CD4-positive, alpha-beta T cell (primary cell): ENCODE results near the gene PRADC1. TPM values are rescaled to one million over a fixed set of nuclear protein-coding genes. Genes with fewer than 3 reads are reported as not detected.

Experiments
- ATAC-seq: fragments of 200-7000 bp; cut with Tn5 transposase; one replicate; pipeline ENCODE4 v1.10.0; 2022; ENCODE audit warnings: mild to moderate bottlenecking; ENCODE audit not compliant: poor library complexity
- CTCF ChIA-PET: fragments of 350-600 bp; sonication (Branson Sonifier 250); formaldehyde crosslinking; loops from one replicate; lab custom pipeline; 2021; ENCODE audit warnings: antibody characterized with exemption, inconsistent platforms; lab: Charles Lee
- POLR2A ChIA-PET: fragments of 350-600 bp; sonication (Branson Sonifier 250); formaldehyde crosslinking; loops from one replicate; lab custom pipeline; 2021; ENCODE audit warnings: antibody characterized with exemption, inconsistent platforms; lab: Charles Lee
- DNase-seq, 14 experiments: peaks; one replicate each; pipeline ENCODE4 v3.0.0-alpha.2; 2013 to 2020; ENCODE audit warnings: mixed read lengths in 2 of 14
- H3K27ac ChIP-seq, 2 donors: one replicate each; pipeline versions ENCODE4 v1.5.1 to v1.7.0; 2013; ENCODE audit warnings: low read length in 2 of 2, low read depth in 1 of 2, mild to moderate bottlenecking in 1 of 2
- H3K27me3 ChIP-seq, 2 experiments: 1 replicate in 1 of 2; 2 replicates in 1 of 2; pipeline versions ENCODE4 v1.6.1 to v1.7.0; 2013; ENCODE audit warnings: low read length in 2 of 2, control low read depth in 1 of 2, mild to moderate bottlenecking in 1 of 2, moderate library complexity in 1 of 2; ENCODE audit not compliant: insufficient read depth in 2 of 2, control insufficient read depth in 1 of 2
- H3K36me3 ChIP-seq: one replicate; pipeline ENCODE4 v1.6.1; 2013; ENCODE audit warnings: low read length, control low read depth; ENCODE audit not compliant: insufficient read depth
- H3K4me1 ChIP-seq: one replicate; pipeline ENCODE4 v1.6.1; 2013; ENCODE audit warnings: low read length, control low read depth; ENCODE audit not compliant: insufficient read depth
- H3K4me3 ChIP-seq: one replicate; pipeline ENCODE4 v1.5.1; 2013; ENCODE audit warnings: mild to moderate bottlenecking, low read length, moderate library complexity
- H3K9me3 ChIP-seq, 2 experiments: 1 replicate in 1 of 2; 2 replicates in 1 of 2; pipeline versions ENCODE4 v1.6.1 to v1.7.0; 2013; ENCODE audit warnings: low read length in 2 of 2, mild to moderate bottlenecking in 2 of 2, control low read depth in 1 of 2, moderate library complexity in 1 of 2; ENCODE audit not compliant: control insufficient read depth in 1 of 2, insufficient read depth in 1 of 2
- H3K27ac Mint-ChIP-seq: one replicate; pipeline ENCODE4 v1.8.0; 2020; ENCODE audit warnings: mixed read lengths
- H3K27me3 Mint-ChIP-seq: one replicate; pipeline ENCODE4 v1.8.0; 2021; ENCODE audit warnings: mixed read lengths
- H3K36me3 Mint-ChIP-seq: one replicate; pipeline ENCODE4 v1.8.0; 2021; ENCODE audit warnings: low read depth, mixed read lengths
- H3K4me1 Mint-ChIP-seq: one replicate; pipeline ENCODE4 v1.8.0; 2021; ENCODE audit warnings: low read depth, mixed read lengths
- H3K4me3 Mint-ChIP-seq: one replicate; pipeline ENCODE4 v1.8.0; 2020; ENCODE audit warnings: mild to moderate bottlenecking, mixed read lengths
- H3K9me3 Mint-ChIP-seq: one replicate; pipeline ENCODE4 v1.8.0; 2020; ENCODE audit warnings: mixed read lengths
- CTCF ChIP-seq: fragments of 200-600 bp; IDR thresholded peaks from one replicate; pipeline ENCODE4 v1.8.0; 2022; ENCODE audit warnings: antibody characterized with exemption, mild to moderate bottlenecking
- intact Hi-C, 2 experiments: fragments of 100-400 bp; cut with DNase I in 1 of 2; cut with micrococcal nuclease in 1 of 2; formaldehyde crosslinking; loops; one replicate each; pipeline versions ENCODE4 v1.15.1 to v1.9.0; 2023 to 2025; cut with DNase I, micrococcal nuclease
- total RNA-seq, 174 experiments: library from RNA in 2 of 174; stranded (reverse) in 2 of 174; gene quantifications; one replicate each; pipeline ENCODE4 v1.2.3 and lab custom pipeline; 2021 to 2026

Gene PRADC1
- total RNA-seq, 2 experiments from 2014 or later: 2.9 to 3.0 TPM

- ATAC-seq: no peak
- POLR2A ChIA-PET: interaction anchor here (1.1 to 2.2 kb wide), 2 partner anchors 18 to 171 kb away, joined by 4 to 18 read pairs; partner anchors contain the start of genes ALMS1, CCT7 and PRADC1
These were observed 17.8 kb downstream of the PRADC1 start for GRCh38 chr2:73215254-73215653.

GRCh38 chr2:73214120-73215035 lies 18.7 kb downstream of the PRADC1 start, which contains the start of gene SMYD5:
Gene SMYD5, plus strand, starts transcription at chr2:73214245. Its CDS starts 22 bp downstream, at chr2:73214267.
- POLR2A ChIA-PET: interaction anchor here (1.1 to 2.7 kb wide), 3 partner anchors 19 to 172 kb away, joined by 4 to 18 read pairs (median 13); partner anchors contain the start of genes ALMS1, CCT7 and PRADC1
- CTCF ChIA-PET: interaction anchor here (0.6 to 4.3 kb wide), 4 partner anchors 19 to 196 kb away, joined by 3 to 52 read pairs (median 14); partner anchors contain the start of genes CCT7 and PRADC1

More at GRCh38 chr2:73215254-73215653, 17.8 kb downstream of the PRADC1 start:
- H3K4me1 Mint-ChIP-seq: peaks cover 37% of the 10 kb centered on the region
- no peak overlapping the region for H3K27ac ChIP-seq
- H3K27me3 ChIP-seq: no peaks in the 10 kb centered on the region
- H3K9me3 ChIP-seq: no peaks in the 10 kb centered on the region
- intact Hi-C loops: loop anchor here in 1 of 2 experiments (2.0 to 10.0 kb wide), 2 partner anchors 144 to 1440 kb away; partner anchors contain the start of genes SEMA4F and SFXN5
- no peak for TF ChIP-seq CTCF
- no peak overlapping the region for H3K4me3 ChIP-seq
- peaks cover 16% of the 10 kb centered on the region for H3K36me3 ChIP-seq
- H3K27me3 Mint-ChIP-seq: peaks cover under 1% of the 10 kb centered on the region
- CTCF ChIA-PET: interaction anchor here (0.6 to 4.3 kb wide), 3 partner anchors 19 to 197 kb away, joined by 3 to 52 read pairs (median 3); partner anchors contain the start of gene CCT7
- H3K36me3 Mint-ChIP-seq: peaks cover 23% of the 10 kb centered on the region
- DNase-seq: no peak
- no peaks in the 10 kb centered on the region for H3K9me3 Mint-ChIP-seq
- H3K4me3 Mint-ChIP-seq: peak overlapping the region; percentile 90
- peaks cover 32% of the 10 kb centered on the region for H3K4me1 ChIP-seq
- H3K27ac Mint-ChIP-seq: peak overlapping the region; percentile 81

More at GRCh38 chr2:73214120-73215035, 18.7 kb downstream of the PRADC1 start, which contains the start of gene SMYD5:
- H3K4me1 Mint-ChIP-seq: peaks cover 37% of the 10 kb centered on the region
- peaks cover 8% of the 10 kb centered on the region for H3K36me3 ChIP-seq
- H3K36me3 Mint-ChIP-seq: peaks cover 14% of the 10 kb centered on the region
- H3K9me3 ChIP-seq: no peaks in the 10 kb centered on the region
- peak; percentile 86 to 96 (median 91) for DNase-seq
- ATAC-seq: peak; percentile 95
- TF ChIP-seq CTCF: no peak
- peak within 1 kb of the TSS; percentile 40 to 49 for H3K27ac ChIP-seq
- peaks cover 32% of the 10 kb centered on the region for H3K4me1 ChIP-seq
- peak within 1 kb of the TSS; percentile 81 for H3K27ac Mint-ChIP-seq
- intact Hi-C loops: loop anchor here (1.0 to 10.0 kb wide), 5 partner anchors 20 to 1440 kb away; partner anchors contain the start of genes CCT7 (in 1 of the 2), EGR4 (in 1 of the 2), RAB11FIP5 (in 1 of the 2) and SEMA4F (in 1 of the 2)
- peak within 1 kb of the TSS; percentile 90 for H3K4me3 Mint-ChIP-seq
- no peaks in the 10 kb centered on the region for H3K27me3 ChIP-seq
- H3K4me3 ChIP-seq: peak within 1 kb of the TSS; percentile 76
- H3K27me3 Mint-ChIP-seq: peaks cover 10% of the 10 kb centered on the region
- no peaks in the 10 kb centered on the region for H3K9me3 Mint-ChIP-seq
